ENCODE data around the gene C3orf22.
A peak's percentile ranks its signal among the peaks of the same experiment; 100 is the strongest.

Gene C3orf22

GRCh38 chr3:126551121-126551838 is 7.5 kb downstream of the C3orf22 start:
- POLR2A ChIA-PET, result no interaction called here
- no peak overlapping the region for H3K27ac ChIP-seq (ENCODE audit: extremely low read depth, low read depth, low read length)
- H3K9me3 ChIP-seq (ENCODE audit: control insufficient read depth, insufficient read depth, low read depth, low read length), result no peaks in the 10 kb centered on the region
- CTCF ChIA-PET, result no interaction called here
- no peak overlapping the region for H3K4me3 ChIP-seq (ENCODE audit: low read depth, low read length)
- no peaks in the 10 kb centered on the region for H3K36me3 ChIP-seq (ENCODE audit: control insufficient read depth in 2 of 2, insufficient read depth in 1 of 2, low read length in 2 of 2)
- no peaks in the 10 kb centered on the region for H3K4me1 ChIP-seq (ENCODE audit: control insufficient read depth, insufficient read depth, low read length)
- TF ChIP-seq ZNF16 (tag by site-specific recombination; IDR thresholded peaks at IDR 0.05; ENCODE audit: low read depth) (no peak), ZNF596 (tag by site-specific recombination; IDR thresholded peaks at IDR 0.05) (no peak), GFI1B (tag by site-specific recombination; IDR thresholded peaks at IDR 0.05) (no peak), GLI4 (tag by site-specific recombination; IDR thresholded peaks at IDR 0.05) (no peak), ZBTB17 (tag by site-specific recombination; IDR thresholded peaks at IDR 0.05) (no peak), ZNF184 (tag by site-specific recombination; IDR thresholded peaks at IDR 0.05) (no peak), ZNF626 (tag by site-specific recombination; IDR thresholded peaks at IDR 0.05) (no peak), ZNF623 (tag by site-specific recombination; IDR thresholded peaks at IDR 0.05) (no peak), BCL11B (tag by site-specific recombination; IDR thresholded peaks at IDR 0.05; ENCODE audit: low read depth) (no peak), ZNF26 (tag by site-specific recombination; IDR thresholded peaks at IDR 0.05) (no peak)

DNA sequence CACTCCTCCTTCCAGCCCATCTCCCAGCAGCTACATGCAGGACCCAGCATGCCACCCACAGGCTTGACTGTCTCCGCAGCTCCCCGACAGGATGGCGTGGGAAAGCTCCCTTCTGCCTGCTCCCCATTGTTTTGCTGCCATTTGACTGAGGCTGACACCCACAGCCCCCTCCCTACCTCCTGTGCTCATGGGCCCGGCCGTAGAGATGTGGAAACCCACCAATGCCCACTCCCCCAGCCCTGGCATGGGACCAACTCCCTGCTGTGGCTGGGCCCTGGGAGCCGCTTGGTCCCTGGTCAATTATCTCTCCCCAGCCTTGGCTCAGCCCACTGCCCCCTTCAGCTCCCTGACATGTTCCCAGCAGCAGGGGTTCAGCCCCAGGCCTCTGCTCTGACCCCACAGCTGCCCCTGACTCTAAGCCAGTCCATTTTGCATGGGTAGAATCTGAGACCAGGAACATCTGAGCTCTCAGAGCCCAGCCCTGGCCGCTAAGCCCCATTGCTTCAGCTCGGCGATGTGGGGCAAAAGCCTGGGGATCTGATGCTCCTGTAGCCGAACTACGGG is 8.2 kb downstream of the C3orf22 start:
- CTCF ChIA-PET, result interaction anchor here (0.7 kb wide), 1 partner anchor 27 kb away, joined by 3 read pairs; the partner anchor contains the start of gene CHST13
- no peak overlapping the region for H3K4me3 ChIP-seq (ENCODE audit: low read depth, low read length)
- TF ChIP-seq ZIC2 (tag by site-specific recombination; IDR thresholded peaks at IDR 0.05) (peak; percentile 47; the same call in 1 of the 2 replicates), ZNF768 (tag by site-specific recombination; IDR thresholded peaks at IDR 0.05) (no peak)
- no peaks in the 10 kb centered on the region for H3K4me1 ChIP-seq (ENCODE audit: control insufficient read depth, insufficient read depth, low read length)
- no peak overlapping the region for H3K27ac ChIP-seq (ENCODE audit: extremely low read depth, low read depth, low read length)
- POLR2A ChIA-PET, result no interaction called here
- no peaks in the 10 kb centered on the region for H3K36me3 ChIP-seq (ENCODE audit: control insufficient read depth in 2 of 2, insufficient read depth in 1 of 2, low read length in 2 of 2)
- no peaks in the 10 kb centered on the region for H3K9me3 ChIP-seq (ENCODE audit: control insufficient read depth, insufficient read depth, low read depth, low read length)

DNA sequence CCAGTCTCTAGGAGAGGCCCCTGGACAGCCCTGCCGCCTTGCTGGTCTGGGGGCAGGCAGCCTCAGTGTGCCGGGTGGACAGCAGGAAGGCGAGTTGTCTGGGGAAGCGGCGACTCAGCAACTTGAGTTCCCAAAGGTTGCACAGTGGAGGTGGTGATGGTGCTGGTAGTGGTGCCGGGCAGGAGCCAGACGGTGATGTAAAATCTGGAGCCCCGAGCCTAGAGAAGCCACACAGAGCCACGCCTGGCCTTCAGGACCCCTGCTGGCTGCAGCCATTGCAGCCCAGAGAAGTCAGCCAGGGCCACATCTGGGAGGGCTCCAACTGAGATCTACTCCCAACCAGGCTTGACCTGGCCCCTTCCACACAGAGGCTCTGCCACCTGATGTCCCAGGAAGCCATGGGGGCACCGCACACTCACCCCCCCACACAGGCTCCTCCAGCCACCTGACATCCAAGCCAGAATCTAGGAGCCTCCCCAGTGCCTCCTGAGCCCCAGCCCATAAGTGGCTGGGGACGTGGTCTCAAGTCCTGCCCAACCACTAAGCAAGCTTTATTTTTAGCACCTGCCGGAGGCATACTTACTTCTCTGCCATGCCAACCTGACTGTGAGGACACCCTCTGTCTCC is 8.8 kb downstream of the C3orf22 start:
- CTCF ChIA-PET, result interaction anchor here (0.7 to 0.8 kb wide), 2 partner anchors 20 to 26 kb away, joined by 3 read pairs; partner anchors contain the start of gene CHST13
- Histone ChIP-seq H3K4me3 (ENCODE audit: low read depth, low read length) (no peak overlapping the region), H3K9me3 (ENCODE audit: control insufficient read depth, insufficient read depth, low read depth, low read length) (no peaks in the 10 kb centered on the region), H3K36me3 (ENCODE audit: control insufficient read depth in 2 of 2, insufficient read depth in 1 of 2, low read length in 2 of 2) (no peaks in the 10 kb centered on the region), H3K27ac (ENCODE audit: extremely low read depth, low read depth, low read length) (no peak overlapping the region), H3K4me1 (ENCODE audit: control insufficient read depth, insufficient read depth, low read length) (no peaks in the 10 kb centered on the region)
- TF ChIP-seq ZNF76 (tag by site-specific recombination; IDR thresholded peaks at IDR 0.05; ENCODE audit: borderline replicate concordance, low read depth), result no peak
- no peak for TF ChIP-seq PRDM10 (tag by site-specific recombination; IDR thresholded peaks at IDR 0.05)
- TF ChIP-seq, protein P1, sequence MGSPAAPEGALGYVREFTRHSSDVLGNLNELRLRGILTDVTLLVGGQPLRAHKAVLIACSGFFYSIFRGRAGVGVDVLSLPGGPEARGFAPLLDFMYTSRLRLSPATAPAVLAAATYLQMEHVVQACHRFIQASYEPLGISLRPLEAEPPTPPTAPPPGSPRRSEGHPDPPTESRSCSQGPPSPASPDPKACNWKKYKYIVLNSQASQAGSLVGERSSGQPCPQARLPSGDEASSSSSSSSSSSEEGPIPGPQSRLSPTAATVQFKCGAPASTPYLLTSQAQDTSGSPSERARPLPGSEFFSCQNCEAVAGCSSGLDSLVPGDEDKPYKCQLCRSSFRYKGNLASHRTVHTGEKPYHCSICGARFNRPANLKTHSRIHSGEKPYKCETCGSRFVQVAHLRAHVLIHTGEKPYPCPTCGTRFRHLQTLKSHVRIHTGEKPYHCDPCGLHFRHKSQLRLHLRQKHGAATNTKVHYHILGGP (tag by site-specific recombination; IDR thresholded peaks at IDR 0.05), result no peak
- TF ChIP-seq HOXD13 (CRISPR knock-in tag; IDR thresholded peaks at IDR 0.05; ENCODE audit: borderline replicate concordance), result no peak
- no peak for TF ChIP-seq ZNF350 (tag by site-specific recombination; IDR thresholded peaks at IDR 0.05)
- TF ChIP-seq ZNF24 (tag by site-specific recombination; IDR thresholded peaks at IDR 0.05), result no peak
- POLR2A ChIA-PET, result no interaction called here
